Measurements from ENCODE around the gene NSUN4. TPM values are rescaled to one million over a fixed set of nuclear protein-coding genes. Genes with fewer than 3 reads are reported as not detected.
A peak's percentile ranks its signal among the peaks of the same experiment; 100 is the strongest.

Gene NSUN4
- total RNA-seq, 1 donor from 2014 or later, result 16.9 TPM

GRCh38 chr1:46303038-46303871 lies 37.4 kb upstream of the NSUN4 start, which contains the start of the genes LRRC41 and UQCRH:
Gene LRRC41 (minus strand): TSS chr1:46303616. CDS start chr1:46303322, 294 bp downstream.
Gene UQCRH (plus strand): TSS chr1:46303698. CDS start chr1:46303767, 69 bp downstream.
- FAIRE-seq, result peak; percentile 88
- peak; percentile 96 for DNase-seq (ENCODE audit: low read depth)
- Mint-ChIP-seq H3K27me3 (ENCODE audit: low read depth, unreplicated experiment) (no peaks in the 10 kb centered on the region), H3K27ac (ENCODE audit: unreplicated experiment) (peak within 1 kb of the TSS; percentile 97), H3K4me3 (ENCODE audit: unreplicated experiment) (peak within 1 kb of the TSS; percentile 99), H3K4me1 (ENCODE audit: low read depth, unreplicated experiment) (peaks cover 39% of the 10 kb centered on the region), H3K9me3 (ENCODE audit: unreplicated experiment) (no peaks in the 10 kb centered on the region), H3K36me3 (ENCODE audit: low read depth, unreplicated experiment) (peaks cover 3% of the 10 kb centered on the region)
- no peaks in the 10 kb centered on the region for H3K36me3 ChIP-seq (ENCODE audit: insufficient read depth, low read length)
- peak within 1 kb of the TSS; percentile 96 for H3K27ac ChIP-seq (ENCODE audit: low read depth, low read length)
- H2AFZ ChIP-seq (ENCODE audit: low read depth, low read length), result peak within 1 kb of the TSS; percentile 81
- H3K79me2 ChIP-seq (ENCODE audit: insufficient read depth, low read length), result peaks cover 97% of the 10 kb centered on the region
- H3K4me1 ChIP-seq (ENCODE audit: insufficient read depth, low read length), result peaks cover 26% of the 10 kb centered on the region
- H3K27me3 ChIP-seq (ENCODE audit: insufficient read depth, low read length), result no peaks in the 10 kb centered on the region
- H3K9ac ChIP-seq (ENCODE audit: low read length), result peak within 1 kb of the TSS; percentile 98
- H3K9me3 ChIP-seq (ENCODE audit: insufficient read depth, low read depth, low read length), result no peaks in the 10 kb centered on the region
- H4K20me1 ChIP-seq (ENCODE audit: insufficient read depth, low read length), result peaks cover 59% of the 10 kb centered on the region
- peak within 1 kb of the TSS; percentile 98 for H3K4me3 ChIP-seq (ENCODE audit: insufficient read depth, low read depth, low read length)
- peak within 1 kb of the TSS; percentile 99 for H3K4me2 ChIP-seq (ENCODE audit: low read length)
- TF ChIP-seq EZH2 (IDR thresholded peaks at IDR 0.05; ENCODE audit: insufficient read depth, low read length) (no peak), CTCF (IDR thresholded peaks at IDR 0.05; ENCODE audit: insufficient read depth, low read depth, low read length) (no peak)

GRCh38 chr1:46303872-46304326 lies 36.7 kb upstream of the NSUN4 start:
- Mint-ChIP-seq H3K9me3 (ENCODE audit: unreplicated experiment) (no peaks in the 10 kb centered on the region), H3K27me3 (ENCODE audit: low read depth, unreplicated experiment) (no peaks in the 10 kb centered on the region), H3K36me3 (ENCODE audit: low read depth, unreplicated experiment) (peaks cover 4% of the 10 kb centered on the region), H3K4me3 (ENCODE audit: unreplicated experiment) (peak overlapping the region; percentile 99), H3K27ac (ENCODE audit: unreplicated experiment) (peak overlapping the region; percentile 97), H3K4me1 (ENCODE audit: low read depth, unreplicated experiment) (peaks cover 37% of the 10 kb centered on the region)
- peak overlapping the region; percentile 81 for H2AFZ ChIP-seq (ENCODE audit: low read depth, low read length)
- peak overlapping the region; percentile 99 for H3K4me2 ChIP-seq (ENCODE audit: low read length)
- peaks cover 60% of the 10 kb centered on the region for H4K20me1 ChIP-seq (ENCODE audit: insufficient read depth, low read length)
- H3K9ac ChIP-seq (ENCODE audit: low read length), result peak overlapping the region; percentile 98
- H3K4me1 ChIP-seq (ENCODE audit: insufficient read depth, low read length), result peaks cover 26% of the 10 kb centered on the region
- no peaks in the 10 kb centered on the region for H3K9me3 ChIP-seq (ENCODE audit: insufficient read depth, low read depth, low read length)
- TF ChIP-seq EZH2 (IDR thresholded peaks at IDR 0.05; ENCODE audit: insufficient read depth, low read length) (no peak), CTCF (IDR thresholded peaks at IDR 0.05; ENCODE audit: insufficient read depth, low read depth, low read length) (no peak)
- peak overlapping the region; percentile 98 for H3K4me3 ChIP-seq (ENCODE audit: insufficient read depth, low read depth, low read length)
- DNase-seq (ENCODE audit: low read depth) (no peak), FAIRE-seq (no peak)
- H3K36me3 ChIP-seq (ENCODE audit: insufficient read depth, low read length), result no peaks in the 10 kb centered on the region
- peak overlapping the region; percentile 96 for H3K27ac ChIP-seq (ENCODE audit: low read depth, low read length)
- H3K27me3 ChIP-seq (ENCODE audit: insufficient read depth, low read length), result no peaks in the 10 kb centered on the region
- peaks cover 97% of the 10 kb centered on the region for H3K79me2 ChIP-seq (ENCODE audit: insufficient read depth, low read length)
